SU-DHL-6 (cell line): Measurements from ENCODE around the gene KRTAP5-8.
"Not testable (repeated sequence)": the region's sequence is repeated elsewhere in the genome, so short reads cannot be mapped to it uniquely, and the experiment has no call there.

Source experiments
- H2AFZ ChIP-seq: fragments of 200-600 bp; sonication (generic); 2 replicates; pipeline ENCODE4 v1.6.1; 2014; ENCODE audit warnings: low read depth, mild to moderate bottlenecking, moderate library complexity, mixed read lengths, antibody characterized with exemption, low read length; ENCODE audit not compliant: severe bottlenecking
- H3F3A ChIP-seq: fragments of 200-600 bp; shearing (Covaris generic); 2 replicates; pipeline ENCODE4 v1.6.0; 2016; ENCODE audit warnings: antibody characterized with exemption, mild to moderate bottlenecking; ENCODE audit not compliant: insufficient read depth
- H3K27ac ChIP-seq: fragments of 200-600 bp; sonication (generic); 2 replicates; pipeline ENCODE4 v1.5.1; 2016; ENCODE audit warnings: low read depth, mild to moderate bottlenecking, low read length, moderate library complexity, mixed read lengths
- H3K27me3 ChIP-seq: fragments of 200-600 bp; sonication (generic), shearing (Covaris generic); 2 replicates; pipeline ENCODE4 v1.6.0; 2014; ENCODE audit warnings: mild to moderate bottlenecking, low read length
- H3K36me3 ChIP-seq: fragments of 200-600 bp; sonication (generic); 2 replicates; pipeline ENCODE4 v1.6.1; 2014; ENCODE audit warnings: mild to moderate bottlenecking, low read length, mixed read lengths
- H3K4me2 ChIP-seq: fragments of 300-600, 200-600 bp; shearing (Covaris generic), sonication (generic); 2 replicates; pipeline ENCODE4 v1.6.0; 2014; ENCODE audit warnings: low read length, low read depth, mild to moderate bottlenecking; ENCODE audit not compliant: poor library complexity, severe bottlenecking
- H3K4me3 ChIP-seq: fragments of 200-600 bp; sonication (generic); 2 replicates; pipeline ENCODE4 v1.5.1; 2014; ENCODE audit warnings: antibody characterized with exemption, low read length, mild to moderate bottlenecking, mixed read lengths; ENCODE audit not compliant: insufficient read depth, poor library complexity, severe bottlenecking
- H3K79me2 ChIP-seq: fragments of 200-600 bp; sonication (generic); 2 replicates; pipeline ENCODE4 v1.6.1; 2014; ENCODE audit warnings: mild to moderate bottlenecking, low read length, moderate library complexity; ENCODE audit not compliant: insufficient read depth
- H3K9ac ChIP-seq: fragments of 200-600 bp; sonication (generic); 2 replicates; pipeline ENCODE4 v1.7.0; 2014; ENCODE audit warnings: mild to moderate bottlenecking, low read length
- H3K9me2 ChIP-seq: fragments of 200-600 bp; sonication (generic); replicated peaks from 2 replicates; pipeline ENCODE4 v1.6.1; 2014; ENCODE audit warnings: low read length; ENCODE audit not compliant: insufficient read depth
- H3K9me3 ChIP-seq: fragments of 200-600 bp; sonication (generic); 2 replicates; pipeline ENCODE4 v1.6.1; 2014; ENCODE audit warnings: low read length, mixed read lengths; ENCODE audit not compliant: insufficient read depth
- H4K20me1 ChIP-seq: fragments of 200-600 bp; sonication (generic); 2 replicates; pipeline ENCODE4 v1.6.1; 2014; ENCODE audit warnings: low read depth, mild to moderate bottlenecking, antibody characterized with exemption, low read length, moderate library complexity, mixed read lengths
- CTCF ChIP-seq: fragments of 200-600 bp; sonication (generic); IDR thresholded peaks from one replicate; pipeline ENCODE4 v1.5.1; 2017; ENCODE audit warnings: antibody characterized with exemption, mild to moderate bottlenecking, low read length, moderate library complexity; ENCODE audit not compliant: insufficient read depth, poor library complexity, severe bottlenecking
- EZH2phosphoT487 ChIP-seq: fragments of 200-600 bp; sonication (generic), shearing (Covaris generic); conservative IDR thresholded peaks from 2 replicates; pipeline ENCODE4 v1.6.1; 2018; ENCODE audit warnings: mild to moderate bottlenecking, antibody characterized with exemption, low read length, moderate library complexity, mixed read lengths

Gene KRTAP5-8

GRCh38 chr11:71537977-71538665 is at the start of gene KRTAP5-8:
Gene KRTAP5-8, plus strand, starts transcription at chr11:71538025. Its CDS starts 31 bp downstream, at chr11:71538056.
- not testable (repeated sequence) for H3K79me2 ChIP-seq, H3K9ac ChIP-seq, H4K20me1 ChIP-seq, H3K27ac ChIP-seq, H3K9me3 ChIP-seq, H3K4me3 ChIP-seq, H3F3A ChIP-seq, H2AFZ ChIP-seq, H3K9me2 ChIP-seq, H3K36me3 ChIP-seq, H3K27me3 ChIP-seq, H3K4me2 ChIP-seq

- H2AFZ ChIP-seq, result no peak overlapping the region
- H3K79me2 ChIP-seq, result no peaks in the 10 kb centered on the region
- H3K9ac ChIP-seq, result no peak overlapping the region
- H3K27me3 ChIP-seq, result no peaks in the 10 kb centered on the region
- no peak overlapping the region for H3K4me2 ChIP-seq
- H3K9me3 ChIP-seq, result no peaks in the 10 kb centered on the region
- no peaks in the 10 kb centered on the region for H4K20me1 ChIP-seq
- no peaks in the 10 kb centered on the region for H3K9me2 ChIP-seq
- H3K36me3 ChIP-seq, result no peaks in the 10 kb centered on the region
- no peak overlapping the region for H3K4me3 ChIP-seq
- TF ChIP-seq CTCF, result no peak
- TF ChIP-seq EZH2phosphoT487, result no peak
- H3F3A ChIP-seq, result no peaks in the 10 kb centered on the region
- H3K27ac ChIP-seq, result no peak overlapping the region
Observed at GRCh38 chr11:71488681-71489270, 49.0 kb upstream of the KRTAP5-8 start.

GRCh38 chr11:71489311-71490043 is 48.3 kb upstream of the KRTAP5-8 start:
- TF ChIP-seq CTCF (no peak), EZH2phosphoT487 (no peak)
- no peak overlapping the region for H3K4me2 ChIP-seq
- H2AFZ ChIP-seq, result no peak overlapping the region
- no peaks in the 10 kb centered on the region for H3K9me3 ChIP-seq
- no peaks in the 10 kb centered on the region for H3K36me3 ChIP-seq
- no peaks in the 10 kb centered on the region for H4K20me1 ChIP-seq
- no peaks in the 10 kb centered on the region for H3K9me2 ChIP-seq
- H3K27me3 ChIP-seq, result no peaks in the 10 kb centered on the region
- H3K4me3 ChIP-seq, result no peak overlapping the region
- no peaks in the 10 kb centered on the region for H3K79me2 ChIP-seq
- no peak overlapping the region for H3K9ac ChIP-seq
- H3K27ac ChIP-seq, result no peak overlapping the region
- H3F3A ChIP-seq, result no peaks in the 10 kb centered on the region
